ENCODE data around the gene N4BP2.
A peak's percentile ranks its signal among the peaks of the same experiment; 100 is the strongest.

Gene N4BP2

GRCh38 chr4:40199999-40200874 is 143.6 kb downstream of the N4BP2 start:
- peak in 9 of 42 donors; percentile 8 to 26 (median 15) for DNase-seq
- intact Hi-C loops (cut with DNase I), result no loop called here

GRCh38 chr4:40200875-40201801 is 144.5 kb downstream of the N4BP2 start:
- intact Hi-C loops (cut with DNase I), result no loop called here
- no peak for DNase-seq

- no peak for DNase-seq
- intact Hi-C loops (cut with DNase I), result no loop called here
These were observed 145.2 kb downstream of the N4BP2 start for GRCh38 chr4:40201898-40202297.

GRCh38 chr4:40202474-40202873 is 145.8 kb downstream of the N4BP2 start:
- DNase-seq, result no peak
- intact Hi-C loops (cut with DNase I), result no loop called here

- intact Hi-C loops (cut with DNase I), result no loop called here
- DNase-seq, result no peak
These were observed 148.0 kb downstream of the N4BP2 start for GRCh38 chr4:40204507-40205258.

- intact Hi-C loops (cut with DNase I), result no loop called here
- peak in 8 of 42 donors; percentile 10 to 42 (median 16) for DNase-seq
These were observed 148.9 kb downstream of the N4BP2 start for GRCh38 chr4:40205259-40206198.

- DNase-seq, result no peak
- intact Hi-C loops (cut with DNase I), result no loop called here
These were observed 149.8 kb downstream of the N4BP2 start for GRCh38 chr4:40206426-40206825.
